ENCODE results near the gene DDN. TPM values are rescaled to one million over a fixed set of nuclear protein-coding genes. Genes with fewer than 3 reads are reported as not detected.

DDN gene
- total and polyA plus RNA-seq, 9 of the 15 experiments (the other 6 are each of a cell fraction or from before 2014, with no cell fraction given): 0.03 to 3.6 (median 1.6) TPM

GRCh38 chr12:49015196-49015595, 16.0 kb upstream of the DDN start (continued):
- TF ChIP-seq ZNF639 (CRISPR knock-in tag; conservative IDR thresholded peaks at IDR 0.05 in 1 of 2, IDR thresholded peaks at IDR 0.05 in 1 of 2) (0 out of 4 replicates have a peak, but pooled peaks of 1 of the 2 experiments have one; percentile 5), NCOA4 (IDR thresholded peaks at IDR 0.05; ENCODE audit: partially characterized antibody) (no peak), ZBTB43 (CRISPR knock-in tag; IDR thresholded peaks at IDR 0.05) (no peak), CBFB (CRISPR knock-in tag; IDR thresholded peaks at IDR 0.05) (no peak), THRB (CRISPR knock-in tag; conservative IDR thresholded peaks at IDR 0.05) (no peak), HMBOX1 (IDR thresholded peaks at IDR 0.05) (no peak), TEAD4 (IDR thresholded peaks at IDR 0.05; ENCODE audit: low read length) (peak; percentile 16; the same call in 1 of the 2 replicates), TEAD4 (CRISPR knock-in tag; IDR thresholded peaks at IDR 0.05; ENCODE audit: borderline replicate concordance) (no peak), CBFA2T3 (IDR thresholded peaks at IDR 0.05) (peak; percentile 29; the same call in 1 of the 2 replicates), FOXK1 (CRISPR knock-in tag; IDR thresholded peaks at IDR 0.05; ENCODE audit: borderline replicate concordance) (no peak), KLF10 (CRISPR knock-in tag; IDR thresholded peaks at IDR 0.05) (no peak), TBL1XR1 (IDR thresholded peaks at IDR 0.05; ENCODE audit: low read length in 2 of 2) (no peak), TCF3 (CRISPR knock-in tag; IDR thresholded peaks at IDR 0.05) (peak; percentile 28; the same call in 1 of the 2 replicates), MAZ (CRISPR knock-in tag; conservative IDR thresholded peaks at IDR 0.05 in 1 of 2, IDR thresholded peaks at IDR 0.05 in 1 of 2) (no peak), EP300 (IDR thresholded peaks at IDR 0.05; ENCODE audit: low read length) (peak; percentile 22; the same call in 1 of the 2 replicates)

Measured in K562 (cell line).